H1 (cell line): Measurements from ENCODE around the gene PARS2. TPM values are rescaled to one million over a fixed set of nuclear protein-coding genes. Genes with fewer than 3 reads are reported as not detected.

Experiments used
- polyA plus RNA-seq, 7 experiments: library from polyadenylated mRNA; depleted of rRNA in 3 of 7; stranded (reverse) in 5 of 7; unstranded in 2 of 7; fragments of >200 nt in 5 of 7; fragments of 200-250 nt in 2 of 7; gene quantifications; 1 replicate in 5 of 7; 2 replicates in 1 of 7; 4 replicates in 1 of 7; pipeline versions ENCODE4 v1.2.1 to v1.2.3, GENCODE V29; 2011 to 2013; ENCODE audit warnings: missing spikeins in 2 of 7, mixed read lengths in 2 of 7
- total RNA-seq: library from RNA; stranded (reverse); fragmentation: NEBNext Ultra II Directional; extraction: Animal tissue kit (Norgen Biotek cat#: 25700); gene quantifications from 2 replicates; pipeline ENCODE4 v1.2.1, GENCODE V29; 2021
- TF ChIP-seq, protein P1 (sequence below): fragments of 300-600 bp; sonication (generic); IDR thresholded peaks from 2 replicates; pipeline ENCODE4 v1.7.1; 2012; ENCODE audit warnings: low read length, moderate library complexity, mild to moderate bottlenecking, inconsistent platforms; ENCODE audit not compliant: insufficient replicate concordance

The PARS2 gene
- total and polyA plus RNA-seq, 2 of the 8 experiments (the other 6 are each of a cell fraction or from before 2014, with no cell fraction given), result 8.9 to 10.0 TPM

GRCh38 chr1:54763816-54764132, 549 bp downstream of the PARS2 start (continued):
- TF ChIP-seq, protein P1, sequence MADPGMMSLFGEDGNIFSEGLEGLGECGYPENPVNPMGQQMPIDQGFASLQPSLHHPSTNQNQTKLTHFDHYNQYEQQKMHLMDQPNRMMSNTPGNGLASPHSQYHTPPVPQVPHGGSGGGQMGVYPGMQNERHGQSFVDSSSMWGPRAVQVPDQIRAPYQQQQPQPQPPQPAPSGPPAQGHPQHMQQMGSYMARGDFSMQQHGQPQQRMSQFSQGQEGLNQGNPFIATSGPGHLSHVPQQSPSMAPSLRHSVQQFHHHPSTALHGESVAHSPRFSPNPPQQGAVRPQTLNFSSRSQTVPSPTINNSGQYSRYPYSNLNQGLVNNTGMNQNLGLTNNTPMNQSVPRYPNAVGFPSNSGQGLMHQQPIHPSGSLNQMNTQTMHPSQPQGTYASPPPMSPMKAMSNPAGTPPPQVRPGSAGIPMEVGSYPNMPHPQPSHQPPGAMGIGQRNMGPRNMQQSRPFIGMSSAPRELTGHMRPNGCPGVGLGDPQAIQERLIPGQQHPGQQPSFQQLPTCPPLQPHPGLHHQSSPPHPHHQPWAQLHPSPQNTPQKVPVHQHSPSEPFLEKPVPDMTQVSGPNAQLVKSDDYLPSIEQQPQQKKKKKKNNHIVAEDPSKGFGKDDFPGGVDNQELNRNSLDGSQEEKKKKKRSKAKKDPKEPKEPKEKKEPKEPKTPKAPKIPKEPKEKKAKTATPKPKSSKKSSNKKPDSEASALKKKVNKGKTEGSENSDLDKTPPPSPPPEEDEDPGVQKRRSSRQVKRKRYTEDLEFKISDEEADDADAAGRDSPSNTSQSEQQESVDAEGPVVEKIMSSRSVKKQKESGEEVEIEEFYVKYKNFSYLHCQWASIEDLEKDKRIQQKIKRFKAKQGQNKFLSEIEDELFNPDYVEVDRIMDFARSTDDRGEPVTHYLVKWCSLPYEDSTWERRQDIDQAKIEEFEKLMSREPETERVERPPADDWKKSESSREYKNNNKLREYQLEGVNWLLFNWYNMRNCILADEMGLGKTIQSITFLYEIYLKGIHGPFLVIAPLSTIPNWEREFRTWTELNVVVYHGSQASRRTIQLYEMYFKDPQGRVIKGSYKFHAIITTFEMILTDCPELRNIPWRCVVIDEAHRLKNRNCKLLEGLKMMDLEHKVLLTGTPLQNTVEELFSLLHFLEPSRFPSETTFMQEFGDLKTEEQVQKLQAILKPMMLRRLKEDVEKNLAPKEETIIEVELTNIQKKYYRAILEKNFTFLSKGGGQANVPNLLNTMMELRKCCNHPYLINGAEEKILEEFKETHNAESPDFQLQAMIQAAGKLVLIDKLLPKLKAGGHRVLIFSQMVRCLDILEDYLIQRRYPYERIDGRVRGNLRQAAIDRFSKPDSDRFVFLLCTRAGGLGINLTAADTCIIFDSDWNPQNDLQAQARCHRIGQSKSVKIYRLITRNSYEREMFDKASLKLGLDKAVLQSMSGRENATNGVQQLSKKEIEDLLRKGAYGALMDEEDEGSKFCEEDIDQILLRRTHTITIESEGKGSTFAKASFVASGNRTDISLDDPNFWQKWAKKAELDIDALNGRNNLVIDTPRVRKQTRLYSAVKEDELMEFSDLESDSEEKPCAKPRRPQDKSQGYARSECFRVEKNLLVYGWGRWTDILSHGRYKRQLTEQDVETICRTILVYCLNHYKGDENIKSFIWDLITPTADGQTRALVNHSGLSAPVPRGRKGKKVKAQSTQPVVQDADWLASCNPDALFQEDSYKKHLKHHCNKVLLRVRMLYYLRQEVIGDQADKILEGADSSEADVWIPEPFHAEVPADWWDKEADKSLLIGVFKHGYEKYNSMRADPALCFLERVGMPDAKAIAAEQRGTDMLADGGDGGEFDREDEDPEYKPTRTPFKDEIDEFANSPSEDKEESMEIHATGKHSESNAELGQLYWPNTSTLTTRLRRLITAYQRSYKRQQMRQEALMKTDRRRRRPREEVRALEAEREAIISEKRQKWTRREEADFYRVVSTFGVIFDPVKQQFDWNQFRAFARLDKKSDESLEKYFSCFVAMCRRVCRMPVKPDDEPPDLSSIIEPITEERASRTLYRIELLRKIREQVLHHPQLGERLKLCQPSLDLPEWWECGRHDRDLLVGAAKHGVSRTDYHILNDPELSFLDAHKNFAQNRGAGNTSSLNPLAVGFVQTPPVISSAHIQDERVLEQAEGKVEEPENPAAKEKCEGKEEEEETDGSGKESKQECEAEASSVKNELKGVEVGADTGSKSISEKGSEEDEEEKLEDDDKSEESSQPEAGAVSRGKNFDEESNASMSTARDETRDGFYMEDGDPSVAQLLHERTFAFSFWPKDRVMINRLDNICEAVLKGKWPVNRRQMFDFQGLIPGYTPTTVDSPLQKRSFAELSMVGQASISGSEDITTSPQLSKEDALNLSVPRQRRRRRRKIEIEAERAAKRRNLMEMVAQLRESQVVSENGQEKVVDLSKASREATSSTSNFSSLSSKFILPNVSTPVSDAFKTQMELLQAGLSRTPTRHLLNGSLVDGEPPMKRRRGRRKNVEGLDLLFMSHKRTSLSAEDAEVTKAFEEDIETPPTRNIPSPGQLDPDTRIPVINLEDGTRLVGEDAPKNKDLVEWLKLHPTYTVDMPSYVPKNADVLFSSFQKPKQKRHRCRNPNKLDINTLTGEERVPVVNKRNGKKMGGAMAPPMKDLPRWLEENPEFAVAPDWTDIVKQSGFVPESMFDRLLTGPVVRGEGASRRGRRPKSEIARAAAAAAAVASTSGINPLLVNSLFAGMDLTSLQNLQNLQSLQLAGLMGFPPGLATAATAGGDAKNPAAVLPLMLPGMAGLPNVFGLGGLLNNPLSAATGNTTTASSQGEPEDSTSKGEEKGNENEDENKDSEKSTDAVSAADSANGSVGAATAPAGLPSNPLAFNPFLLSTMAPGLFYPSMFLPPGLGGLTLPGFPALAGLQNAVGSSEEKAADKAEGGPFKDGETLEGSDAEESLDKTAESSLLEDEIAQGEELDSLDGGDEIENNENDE, result no peak
- TF ChIP-seq, all 59 proteins: peak for 1
